ENCODE data around the gene GYPB.
"Not testable (repeated sequence)": the region's sequence is repeated elsewhere in the genome, so short reads cannot be mapped to it uniquely, and the experiment has no call there.

DNA sequence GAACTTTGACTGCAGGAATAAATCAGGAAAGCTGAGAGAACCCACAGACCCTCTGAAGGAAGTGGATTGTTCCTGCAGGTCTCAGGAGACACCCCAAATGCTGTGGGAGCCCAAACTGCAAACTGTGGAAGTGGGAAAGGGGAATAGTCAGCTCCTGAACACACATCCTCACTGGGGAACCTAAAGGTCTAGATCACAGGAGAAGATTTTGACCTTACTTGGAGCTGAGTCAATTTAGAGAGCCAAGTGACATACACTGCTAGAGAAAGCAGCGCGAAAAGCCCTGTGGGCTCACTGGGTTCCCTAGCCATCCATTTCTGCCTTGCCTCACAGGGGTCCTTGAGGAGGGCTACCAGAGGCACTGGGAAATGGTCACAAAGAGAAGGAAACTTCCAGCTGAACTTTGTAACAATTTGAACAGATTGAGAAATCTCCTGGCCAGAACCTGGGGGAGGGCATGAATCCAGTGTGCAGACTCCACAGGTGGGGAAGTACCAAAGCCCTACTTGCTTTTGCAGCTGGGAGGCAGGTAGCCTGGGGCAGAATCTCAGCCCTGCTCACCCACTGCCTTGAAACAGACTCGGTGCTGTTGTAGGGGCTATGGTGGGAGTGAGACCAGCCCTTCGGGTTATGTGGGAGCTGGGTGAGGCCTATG is 5.3 kb upstream of the GYPB start:
- not testable (repeated sequence) for TF ChIP-seq ZNF138 (tag by site-specific recombination; IDR thresholded peaks at IDR 0.05; ENCODE audit: borderline replicate concordance); ZNF274 (IDR thresholded peaks at IDR 0.05; ENCODE audit: low read length); ZNF274 (tag by site-specific recombination; IDR thresholded peaks at IDR 0.05; ENCODE audit: borderline replicate concordance); ZBTB48 (tag by site-specific recombination; IDR thresholded peaks at IDR 0.05); ZNF645 (tag by site-specific recombination; IDR thresholded peaks at IDR 0.05)
